ENCODE data around the gene BCKDHA. TPM values are rescaled to one million over a fixed set of nuclear protein-coding genes. Genes with fewer than 3 reads are reported as not detected.

The BCKDHA gene
- total and polyA plus RNA-seq, 2 donors (not counting 3 experiments of a cell fraction or from before 2014, with no cell fraction given), result 16.5 to 50.4 TPM

GRCh38 chr19:41411100-41411967 lies 13.7 kb downstream of the BCKDHA start:
- no peaks in the 10 kb centered on the region for H3K9me1 ChIP-seq (replicated peaks; ENCODE audit: control insufficient read depth, extremely low read depth, insufficient read depth, low read length)
- no peak overlapping the region for H3K4me2 ChIP-seq (ENCODE audit: insufficient read depth, low read length)
- ChIA-PET CTCF (no interaction called here), POLR2A (no interaction called here)
- no TSS peak for BruUV-seq (replicated peaks)
- no peak overlapping the region for H2AFZ ChIP-seq (ENCODE audit: low read depth, low read length)
- no peaks in the 10 kb centered on the region for H3K9me3 ChIP-seq (replicated peaks; ENCODE audit: control insufficient read depth, insufficient read depth, low read length)
- no peaks in the 10 kb centered on the region for H3K27me3 ChIP-seq (ENCODE audit: control insufficient read depth in 2 of 2, insufficient read depth in 2 of 2, low read length in 2 of 2)
- dilution Hi-C loops (cut with MboI; ENCODE audit: extremely low pct_ligation_motif_present, low sequenced_read_pairs), result no loop called here
- intact Hi-C loops (cut with micrococcal nuclease), result no loop called here
- H3K36me3 ChIP-seq (ENCODE audit: control insufficient read depth in 2 of 2, extremely low read depth in 1 of 2, insufficient read depth in 2 of 2, low read length in 2 of 2), result peaks cover 0 to 20% of the 10 kb centered on the region in 2 experiments
- TF ChIP-seq EZH2 (IDR thresholded peaks at IDR 0.05; ENCODE audit: borderline replicate concordance, low read depth, low read length, severe bottlenecking), result no peak
- H4K20me1 ChIP-seq (replicated peaks; ENCODE audit: control insufficient read depth, extremely low read depth, insufficient read depth, low read length), result no peaks in the 10 kb centered on the region
- H3K79me2 ChIP-seq (ENCODE audit: control insufficient read depth, insufficient read depth, low read length), result no peaks in the 10 kb centered on the region
- H3K4me1 ChIP-seq (ENCODE audit: control insufficient read depth, extremely low read depth, insufficient read depth, low read length), result peaks cover 9% of the 10 kb centered on the region
- DNase-seq (ENCODE audit: low read depth, low spot score), result no peak
- no peak for FAIRE-seq
- no peak overlapping the region for H3K9ac ChIP-seq (replicated peaks; ENCODE audit: extremely low read depth, insufficient read depth, low read length)
- H3K4me3 ChIP-seq (replicated peaks in 1 of 3; ENCODE audit: insufficient read depth in 1 of 3, low read depth in 1 of 3, low read length in 3 of 3), result no peak overlapping the region
- H3K27ac ChIP-seq (ENCODE audit: insufficient read depth, low read depth, low read length), result no peak overlapping the region

- dilution Hi-C loops (cut with MboI; ENCODE audit: extremely low pct_ligation_motif_present, low sequenced_read_pairs), result no loop called here
- ChIA-PET POLR2A (no interaction called here), CTCF (no interaction called here)
- intact Hi-C loops (cut with micrococcal nuclease), result no loop called here
- peaks cover 0 to 23% of the 10 kb centered on the region in 2 experiments for H3K36me3 ChIP-seq (ENCODE audit: control insufficient read depth in 2 of 2, extremely low read depth in 1 of 2, insufficient read depth in 2 of 2, low read length in 2 of 2)
- no peaks in the 10 kb centered on the region for H3K9me3 ChIP-seq (replicated peaks; ENCODE audit: control insufficient read depth, insufficient read depth, low read length)
- BruUV-seq (replicated peaks), result no TSS peak
- peaks cover 8% of the 10 kb centered on the region for H3K4me1 ChIP-seq (ENCODE audit: control insufficient read depth, extremely low read depth, insufficient read depth, low read length)
- TF ChIP-seq FOS (IDR thresholded peaks at IDR 0.05; ENCODE audit: borderline replicate concordance, insufficient read depth, low read length) (no peak), POLR2AphosphoS5 (IDR thresholded peaks at IDR 0.05; ENCODE audit: insufficient read depth, low read depth, low read length) (no peak), EZH2 (IDR thresholded peaks at IDR 0.05; ENCODE audit: borderline replicate concordance, low read depth, low read length, severe bottlenecking) (no peak), GATA2 (IDR thresholded peaks at IDR 0.05; ENCODE audit: insufficient read depth, insufficient read length, low read depth, low read length) (no peak), MAX (IDR thresholded peaks at IDR 0.05; ENCODE audit: insufficient read depth, insufficient read length) (no peak), MYC (IDR thresholded peaks at IDR 0.05; ENCODE audit: low read depth, low read length) (no peak), POLR2A (IDR thresholded peaks at IDR 0.05; ENCODE audit: low read depth, low read length) (no peak), CTCF (IDR thresholded peaks at IDR 0.05; ENCODE audit: extremely low read depth in 1 of 2, insufficient read depth in 1 of 2, low read depth in 1 of 2, low read length in 2 of 2) (no peak), JUN (IDR thresholded peaks at IDR 0.05; ENCODE audit: borderline replicate concordance, insufficient read depth, insufficient read length, low read depth) (no peak)
- H2AFZ ChIP-seq (ENCODE audit: low read depth, low read length), result no peak overlapping the region
- FAIRE-seq, result no peak
- no peaks in the 10 kb centered on the region for H4K20me1 ChIP-seq (replicated peaks; ENCODE audit: control insufficient read depth, extremely low read depth, insufficient read depth, low read length)
- no peak overlapping the region for H3K4me3 ChIP-seq (replicated peaks in 1 of 3; ENCODE audit: insufficient read depth in 1 of 3, low read depth in 1 of 3, low read length in 3 of 3)
- no peaks in the 10 kb centered on the region for H3K79me2 ChIP-seq (ENCODE audit: control insufficient read depth, insufficient read depth, low read length)
- H3K27me3 ChIP-seq (ENCODE audit: control insufficient read depth in 2 of 2, insufficient read depth in 2 of 2, low read length in 2 of 2), result no peaks in the 10 kb centered on the region
- H3K4me2 ChIP-seq (ENCODE audit: insufficient read depth, low read length), result no peak overlapping the region
- H3K27ac ChIP-seq (ENCODE audit: insufficient read depth, low read depth, low read length), result no peak overlapping the region
- no peak for DNase-seq (ENCODE audit: low read depth, low spot score)
- no peaks in the 10 kb centered on the region for H3K9me1 ChIP-seq (replicated peaks; ENCODE audit: control insufficient read depth, extremely low read depth, insufficient read depth, low read length)
- no peak overlapping the region for H3K9ac ChIP-seq (replicated peaks; ENCODE audit: extremely low read depth, insufficient read depth, low read length)
Measured at GRCh38 chr19:41411968-41412265, 14.3 kb downstream of the BCKDHA start.

Data from endothelial cell of umbilical vein (primary cell).